ENCODE measurements around the gene ASF1A.

GRCh38 chr6:118872726-118873125 is 21.2 kb upstream of the ASF1A start:
- TF ChIP-seq ARHGAP35 (CRISPR knock-in tag; IDR thresholded peaks at IDR 0.05; ENCODE audit: borderline replicate concordance) (no peak), SIN3A (IDR thresholded peaks at IDR 0.05; ENCODE audit: borderline replicate concordance, low read depth, low read length) (no peak), ZNF570 (CRISPR knock-in tag; IDR thresholded peaks at IDR 0.05; ENCODE audit: borderline replicate concordance) (no peak)
- TF ChIP-seq, protein P1, sequence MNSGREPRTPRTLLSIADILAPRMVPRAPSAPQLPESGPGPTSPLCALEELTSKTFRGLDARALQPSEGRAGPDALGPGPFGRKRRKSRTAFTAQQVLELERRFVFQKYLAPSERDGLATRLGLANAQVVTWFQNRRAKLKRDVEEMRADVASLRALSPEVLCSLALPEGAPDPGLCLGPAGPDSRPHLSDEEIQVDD (CRISPR knock-in tag; IDR thresholded peaks at IDR 0.05; ENCODE audit: borderline replicate concordance): no peak
- TF ChIP-seq, protein P2, sequence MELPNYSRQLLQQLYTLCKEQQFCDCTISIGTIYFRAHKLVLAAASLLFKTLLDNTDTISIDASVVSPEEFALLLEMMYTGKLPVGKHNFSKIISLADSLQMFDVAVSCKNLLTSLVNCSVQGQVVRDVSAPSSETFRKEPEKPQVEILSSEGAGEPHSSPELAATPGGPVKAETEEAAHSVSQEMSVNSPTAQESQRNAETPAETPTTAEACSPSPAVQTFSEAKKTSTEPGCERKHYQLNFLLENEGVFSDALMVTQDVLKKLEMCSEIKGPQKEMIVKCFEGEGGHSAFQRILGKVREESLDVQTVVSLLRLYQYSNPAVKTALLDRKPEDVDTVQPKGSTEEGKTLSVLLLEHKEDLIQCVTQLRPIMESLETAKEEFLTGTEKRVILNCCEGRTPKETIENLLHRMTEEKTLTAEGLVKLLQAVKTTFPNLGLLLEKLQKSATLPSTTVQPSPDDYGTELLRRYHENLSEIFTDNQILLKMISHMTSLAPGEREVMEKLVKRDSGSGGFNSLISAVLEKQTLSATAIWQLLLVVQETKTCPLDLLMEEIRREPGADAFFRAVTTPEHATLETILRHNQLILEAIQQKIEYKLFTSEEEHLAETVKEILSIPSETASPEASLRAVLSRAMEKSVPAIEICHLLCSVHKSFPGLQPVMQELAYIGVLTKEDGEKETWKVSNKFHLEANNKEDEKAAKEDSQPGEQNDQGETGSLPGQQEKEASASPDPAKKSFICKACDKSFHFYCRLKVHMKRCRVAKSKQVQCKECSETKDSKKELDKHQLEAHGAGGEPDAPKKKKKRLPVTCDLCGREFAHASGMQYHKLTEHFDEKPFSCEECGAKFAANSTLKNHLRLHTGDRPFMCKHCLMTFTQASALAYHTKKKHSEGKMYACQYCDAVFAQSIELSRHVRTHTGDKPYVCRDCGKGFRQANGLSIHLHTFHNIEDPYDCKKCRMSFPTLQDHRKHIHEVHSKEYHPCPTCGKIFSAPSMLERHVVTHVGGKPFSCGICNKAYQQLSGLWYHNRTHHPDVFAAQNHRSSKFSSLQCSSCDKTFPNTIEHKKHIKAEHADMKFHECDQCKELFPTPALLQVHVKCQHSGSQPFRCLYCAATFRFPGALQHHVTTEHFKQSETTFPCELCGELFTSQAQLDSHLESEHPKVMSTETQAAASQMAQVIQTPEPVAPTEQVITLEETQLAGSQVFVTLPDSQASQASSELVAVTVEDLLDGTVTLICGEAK (IDR thresholded peaks at IDR 0.05): no peak
- TF ChIP-seq, protein P2 (CRISPR knock-in tag; IDR thresholded peaks at IDR 0.05): no peak
